ENCODE measurements around the gene NRCAM. TPM values are rescaled to one million over a fixed set of nuclear protein-coding genes. Genes with fewer than 3 reads are reported as not detected.
"Not testable (repeated sequence)": the region's sequence is repeated elsewhere in the genome, so short reads cannot be mapped to it uniquely, and the experiment has no call there.

NRCAM gene
- total RNA-seq, 4 donors from 2014 or later: 0.77 to 30.3 (median 2.0) TPM; not detected in 1

GRCh38 chr7:108396080-108396479 is 60.2 kb downstream of the NRCAM start:
- intact Hi-C loops (cut with DNase I; ENCODE audit: low total_unique reads): no loop called here
- H3K36me3 ChIP-seq: no peaks in the 10 kb centered on the region
- H3K27me3 ChIP-seq: no peaks in the 10 kb centered on the region
- no peak for DNase-seq
- H3K4me3 ChIP-seq: no peak overlapping the region
- H3K4me1 ChIP-seq: no peaks in the 10 kb centered on the region
- no peak overlapping the region for H3K27ac ChIP-seq
- no peaks in the 10 kb centered on the region for H3K9me3 ChIP-seq
- no peak for TF ChIP-seq CTCF (IDR thresholded peaks at IDR 0.05)
- no peak for TF ChIP-seq POLR2A (IDR thresholded peaks at IDR 0.05)

GRCh38 chr7:108395426-108395825 is 60.8 kb downstream of the NRCAM start:
- no peaks in the 10 kb centered on the region for H3K9me3 ChIP-seq
- TF ChIP-seq POLR2A (IDR thresholded peaks at IDR 0.05): no peak
- no peak for TF ChIP-seq CTCF (IDR thresholded peaks at IDR 0.05)
- no peak for DNase-seq
- no peaks in the 10 kb centered on the region for H3K4me1 ChIP-seq
- intact Hi-C loops (cut with DNase I; ENCODE audit: low total_unique reads): no loop called here
- H3K27ac ChIP-seq: no peak overlapping the region
- no peaks in the 10 kb centered on the region for H3K27me3 ChIP-seq
- no peak overlapping the region for H3K4me3 ChIP-seq
- H3K36me3 ChIP-seq: no peaks in the 10 kb centered on the region

GRCh38 chr7:108393097-108393496 is 63.1 kb downstream of the NRCAM start:
- H3K27me3 ChIP-seq; H3K27ac ChIP-seq; DNase-seq; H3K36me3 ChIP-seq; intact Hi-C loops (cut with DNase I; ENCODE audit: low total_unique reads); H3K9me3 ChIP-seq; H3K4me3 ChIP-seq; H3K4me1 ChIP-seq: not testable (repeated sequence)

- H3K4me3 ChIP-seq; H3K4me1 ChIP-seq; H3K27me3 ChIP-seq; H3K27ac ChIP-seq; H3K9me3 ChIP-seq; H3K36me3 ChIP-seq; intact Hi-C loops (cut with DNase I; ENCODE audit: low total_unique reads); DNase-seq: not testable (repeated sequence)
Observed at GRCh38 chr7:108387686-108388085, 68.5 kb downstream of the NRCAM start.

GRCh38 chr7:108385834-108386422 is 70.3 kb downstream of the NRCAM start:
- TF ChIP-seq POLR2A (IDR thresholded peaks at IDR 0.05) (no peak), CTCF (IDR thresholded peaks at IDR 0.05) (no peak)
- no peaks in the 10 kb centered on the region for H3K36me3 ChIP-seq
- intact Hi-C loops (cut with DNase I; ENCODE audit: low total_unique reads): no loop called here
- no peaks in the 10 kb centered on the region for H3K4me1 ChIP-seq
- DNase-seq: no peak
- H3K27me3 ChIP-seq: no peaks in the 10 kb centered on the region
- H3K4me3 ChIP-seq: no peak overlapping the region
- no peaks in the 10 kb centered on the region for H3K9me3 ChIP-seq
- H3K27ac ChIP-seq: no peak overlapping the region

- TF ChIP-seq POLR2A (IDR thresholded peaks at IDR 0.05): no peak
- TF ChIP-seq CTCF (IDR thresholded peaks at IDR 0.05): no peak
Observed at GRCh38 chr7:108384716-108385483, 71.3 kb downstream of the NRCAM start.

More at GRCh38 chr7:108384716-108385483, 71.3 kb downstream of the NRCAM start:
- H3K4me3 ChIP-seq: no peak overlapping the region
- no peaks in the 10 kb centered on the region for H3K27me3 ChIP-seq
- no peaks in the 10 kb centered on the region for H3K4me1 ChIP-seq
- intact Hi-C loops (cut with DNase I; ENCODE audit: low total_unique reads): no loop called here
- H3K36me3 ChIP-seq: no peaks in the 10 kb centered on the region
- no peak overlapping the region for H3K27ac ChIP-seq
- H3K9me3 ChIP-seq: no peaks in the 10 kb centered on the region
- no peak for DNase-seq
